Measurements from ENCODE around the gene CFAP99. TPM values are rescaled to one million over a fixed set of nuclear protein-coding genes. Genes with fewer than 3 reads are reported as not detected.
"Not testable (repeated sequence)": the region's sequence is repeated elsewhere in the genome, so short reads cannot be mapped to it uniquely, and the experiment has no call there.

The CFAP99 gene
- total RNA-seq, 1 donor from 2014 or later: 0.28 TPM

- ATAC-seq: no peak
Measured at GRCh38 chr4:2449051-2449450, 30.3 kb downstream of the CFAP99 start.

GRCh38 chr4:2449511-2450392, 31.0 kb downstream of the CFAP99 start:
- ATAC-seq: no peak

GRCh38 chr4:2450394-2451035, 31.8 kb downstream of the CFAP99 start:
- ATAC-seq: peak; percentile 22

GRCh38 chr4:2451036-2451520, 32.3 kb downstream of the CFAP99 start:
- peak; percentile 19 for ATAC-seq

GRCh38 chr4:2451821-2452785, 33.3 kb downstream of the CFAP99 start:
- no peak for ATAC-seq

- ATAC-seq: no peak
Measured at GRCh38 chr4:2457481-2458295, 38.9 kb downstream of the CFAP99 start.

- peak; percentile 25 for ATAC-seq
Measured at GRCh38 chr4:2458546-2459491, 40.1 kb downstream of the CFAP99 start.

- ATAC-seq: no peak
Measured at GRCh38 chr4:2459589-2460349, 41.0 kb downstream of the CFAP99 start.

GRCh38 chr4:2461246-2461960, 42.6 kb downstream of the CFAP99 start:
- no peak for ATAC-seq

GRCh38 chr4:2462218-2462991, 43.6 kb downstream of the CFAP99 start:
- ATAC-seq: peak; percentile 75

GRCh38 chr4:2462992-2463762, 44.4 kb downstream of the CFAP99 start:
- no peak for ATAC-seq

- ATAC-seq: no peak
Measured at GRCh38 chr4:2465032-2465431, 46.3 kb downstream of the CFAP99 start.

- not testable (repeated sequence) for ATAC-seq
Measured at GRCh38 chr4:2465544-2465943, 46.8 kb downstream of the CFAP99 start.

GRCh38 chr4:2468456-2469191, 49.9 kb downstream of the CFAP99 start, which contains the start of gene RNF4:
Gene RNF4 (plus strand): TSS chr4:2469106. CDS start chr4:2490494, 21,388 bp downstream.
- ATAC-seq: peak; percentile 93

GRCh38 chr4:2469192-2469984, 50.6 kb downstream of the CFAP99 start:
- peak; percentile 76 for ATAC-seq

- ATAC-seq: no peak
Measured at GRCh38 chr4:2470791-2471190, 52.0 kb downstream of the CFAP99 start.
